ENCODE measurements around the gene SEMA3D.

The SEMA3D gene

GRCh38 chr7:85167636-85168035, 19.2 kb downstream of the SEMA3D start:
- no peak for FAIRE-seq
- no peak for DNase-seq (ENCODE audit: insufficient read length, low spot score)
- no peak for TF ChIP-seq POLR2A (IDR thresholded peaks at IDR 0.05; ENCODE audit: low read depth, low read length)

GRCh38 chr7:85165263-85165662, 21.6 kb downstream of the SEMA3D start:
- DNase-seq (ENCODE audit: insufficient read length, low spot score) (no peak), FAIRE-seq (no peak)
- no peak for TF ChIP-seq POLR2A (IDR thresholded peaks at IDR 0.05; ENCODE audit: low read depth, low read length)

- no peak for DNase-seq (ENCODE audit: insufficient read length, low spot score)
- TF ChIP-seq POLR2A (IDR thresholded peaks at IDR 0.05; ENCODE audit: low read depth, low read length) = no peak
- no peak for FAIRE-seq
Measured at GRCh38 chr7:85164376-85164775, 22.5 kb downstream of the SEMA3D start.

GRCh38 chr7:85162721-85163120, 24.1 kb downstream of the SEMA3D start:
- FAIRE-seq (no peak), DNase-seq (ENCODE audit: insufficient read length, low spot score) (no peak)
- no peak for TF ChIP-seq POLR2A (IDR thresholded peaks at IDR 0.05; ENCODE audit: low read depth, low read length)

GRCh38 chr7:85160223-85160622, 26.6 kb downstream of the SEMA3D start:
- DNase-seq (ENCODE audit: insufficient read length, low spot score) (no peak), FAIRE-seq (peak; percentile 38)
- TF ChIP-seq POLR2A (IDR thresholded peaks at IDR 0.05; ENCODE audit: low read depth, low read length) = no peak

GRCh38 chr7:85159003-85159402, 27.9 kb downstream of the SEMA3D start:
- no peak for DNase-seq (ENCODE audit: insufficient read length, low spot score)
- no peak for TF ChIP-seq POLR2A (IDR thresholded peaks at IDR 0.05; ENCODE audit: low read depth, low read length)
- FAIRE-seq = no peak

GRCh38 chr7:85156661-85157208, 30.1 kb downstream of the SEMA3D start:
- no peak for TF ChIP-seq POLR2A (IDR thresholded peaks at IDR 0.05; ENCODE audit: low read depth, low read length)
- DNase-seq (ENCODE audit: insufficient read length, low spot score) (no peak), FAIRE-seq (no peak)

GRCh38 chr7:85154282-85154937, 32.4 kb downstream of the SEMA3D start:
- TF ChIP-seq POLR2A (IDR thresholded peaks at IDR 0.05; ENCODE audit: low read depth, low read length) = no peak
- FAIRE-seq (peak; percentile 23), DNase-seq (ENCODE audit: insufficient read length, low spot score) (no peak)

GRCh38 chr7:85153715-85154114, 33.1 kb downstream of the SEMA3D start:
- DNase-seq (ENCODE audit: insufficient read length, low spot score) = no peak
- TF ChIP-seq POLR2A (IDR thresholded peaks at IDR 0.05; ENCODE audit: low read depth, low read length) = no peak
- FAIRE-seq = no peak

GRCh38 chr7:85150624-85151023, 36.2 kb downstream of the SEMA3D start:
- no peak for DNase-seq (ENCODE audit: insufficient read length, low spot score)
- no peak for FAIRE-seq
- TF ChIP-seq POLR2A (IDR thresholded peaks at IDR 0.05; ENCODE audit: low read depth, low read length) = no peak

GRCh38 chr7:85144771-85145170, 42.1 kb downstream of the SEMA3D start:
- TF ChIP-seq POLR2A (IDR thresholded peaks at IDR 0.05; ENCODE audit: low read depth, low read length) = no peak
- FAIRE-seq = no peak

GRCh38 chr7:85135977-85136376, 50.9 kb downstream of the SEMA3D start:
- no peak for TF ChIP-seq POLR2A (IDR thresholded peaks at IDR 0.05; ENCODE audit: low read depth, low read length)
- no peak for DNase-seq (ENCODE audit: insufficient read length, low spot score)
- FAIRE-seq = peak; percentile 38

More at GRCh38 chr7:85144771-85145170, 42.1 kb downstream of the SEMA3D start:
- no peak for DNase-seq (ENCODE audit: insufficient read length, low spot score)

- DNase-seq (ENCODE audit: insufficient read length, low spot score) (no peak), FAIRE-seq (no peak)
- no peak for TF ChIP-seq POLR2A (IDR thresholded peaks at IDR 0.05; ENCODE audit: low read depth, low read length)
Measured at GRCh38 chr7:85133560-85133959, 53.3 kb downstream of the SEMA3D start.

- TF ChIP-seq POLR2A (IDR thresholded peaks at IDR 0.05; ENCODE audit: low read depth, low read length) = no peak
- FAIRE-seq (no peak), DNase-seq (ENCODE audit: insufficient read length, low spot score) (no peak)
Measured at GRCh38 chr7:85133006-85133405, 53.9 kb downstream of the SEMA3D start.

- FAIRE-seq = no peak
- DNase-seq (ENCODE audit: insufficient read length, low spot score) = no peak
- no peak for TF ChIP-seq POLR2A (IDR thresholded peaks at IDR 0.05; ENCODE audit: low read depth, low read length)
Measured at GRCh38 chr7:85130702-85131101, 56.2 kb downstream of the SEMA3D start.

Data from H54 (cell line).